ENCODE results near the gene NSUN4. TPM values are rescaled to one million over a fixed set of nuclear protein-coding genes. Genes with fewer than 3 reads are reported as not detected.
A peak's percentile ranks its signal among the peaks of the same experiment; 100 is the strongest.

NSUN4 gene
- total RNA-seq, 1 donor, result 17.4 TPM

DNA sequence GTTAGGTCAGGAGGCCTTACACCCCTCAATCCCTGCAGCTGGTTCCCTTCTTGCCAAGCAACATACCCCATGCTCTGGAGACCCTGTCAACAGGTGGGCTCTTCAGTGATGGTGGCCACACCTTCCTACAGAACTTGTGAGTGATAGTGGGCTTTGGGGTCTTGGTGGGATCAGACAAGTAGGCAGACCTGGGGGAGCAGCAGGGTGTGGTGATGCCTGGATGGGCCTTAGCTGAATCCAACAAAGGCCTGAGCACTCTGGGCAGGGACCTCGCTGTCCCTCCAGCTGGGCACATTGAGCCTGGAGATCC is 68.4 kb downstream of the NSUN4 start:
- TF ChIP-seq, protein P1, sequence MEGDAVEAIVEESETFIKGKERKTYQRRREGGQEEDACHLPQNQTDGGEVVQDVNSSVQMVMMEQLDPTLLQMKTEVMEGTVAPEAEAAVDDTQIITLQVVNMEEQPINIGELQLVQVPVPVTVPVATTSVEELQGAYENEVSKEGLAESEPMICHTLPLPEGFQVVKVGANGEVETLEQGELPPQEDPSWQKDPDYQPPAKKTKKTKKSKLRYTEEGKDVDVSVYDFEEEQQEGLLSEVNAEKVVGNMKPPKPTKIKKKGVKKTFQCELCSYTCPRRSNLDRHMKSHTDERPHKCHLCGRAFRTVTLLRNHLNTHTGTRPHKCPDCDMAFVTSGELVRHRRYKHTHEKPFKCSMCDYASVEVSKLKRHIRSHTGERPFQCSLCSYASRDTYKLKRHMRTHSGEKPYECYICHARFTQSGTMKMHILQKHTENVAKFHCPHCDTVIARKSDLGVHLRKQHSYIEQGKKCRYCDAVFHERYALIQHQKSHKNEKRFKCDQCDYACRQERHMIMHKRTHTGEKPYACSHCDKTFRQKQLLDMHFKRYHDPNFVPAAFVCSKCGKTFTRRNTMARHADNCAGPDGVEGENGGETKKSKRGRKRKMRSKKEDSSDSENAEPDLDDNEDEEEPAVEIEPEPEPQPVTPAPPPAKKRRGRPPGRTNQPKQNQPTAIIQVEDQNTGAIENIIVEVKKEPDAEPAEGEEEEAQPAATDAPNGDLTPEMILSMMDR (IDR thresholded peaks at IDR 0.05; ENCODE audit: extremely low read depth, low read depth, low read length), result no peak
- Histone ChIP-seq H3K4me3 (ENCODE audit: insufficient read depth, low read length) (no peak overlapping the region), H3K27me3 (ENCODE audit: insufficient read depth, low read length) (no peaks in the 10 kb centered on the region), H3K4me1 (ENCODE audit: insufficient read depth, low read length) (peaks cover 4% of the 10 kb centered on the region), H4K20me1 (ENCODE audit: insufficient read depth, low read length) (no peaks in the 10 kb centered on the region), H3K27ac (ENCODE audit: low read depth, low read length) (no peak overlapping the region), H3K79me2 (ENCODE audit: insufficient read depth, low read length) (no peaks in the 10 kb centered on the region), H2AFZ (ENCODE audit: low read length) (no peak overlapping the region), H3K9me3 (ENCODE audit: low read depth, low read length) (no peaks in the 10 kb centered on the region), H3K4me2 (ENCODE audit: insufficient read depth, low read length) (no peak overlapping the region), H3K36me3 (ENCODE audit: insufficient read depth, low read length) (no peaks in the 10 kb centered on the region)
- peak; percentile 48 for DNase-seq (ENCODE audit: insufficient read length, low spot score, missing footprints)

DNA sequence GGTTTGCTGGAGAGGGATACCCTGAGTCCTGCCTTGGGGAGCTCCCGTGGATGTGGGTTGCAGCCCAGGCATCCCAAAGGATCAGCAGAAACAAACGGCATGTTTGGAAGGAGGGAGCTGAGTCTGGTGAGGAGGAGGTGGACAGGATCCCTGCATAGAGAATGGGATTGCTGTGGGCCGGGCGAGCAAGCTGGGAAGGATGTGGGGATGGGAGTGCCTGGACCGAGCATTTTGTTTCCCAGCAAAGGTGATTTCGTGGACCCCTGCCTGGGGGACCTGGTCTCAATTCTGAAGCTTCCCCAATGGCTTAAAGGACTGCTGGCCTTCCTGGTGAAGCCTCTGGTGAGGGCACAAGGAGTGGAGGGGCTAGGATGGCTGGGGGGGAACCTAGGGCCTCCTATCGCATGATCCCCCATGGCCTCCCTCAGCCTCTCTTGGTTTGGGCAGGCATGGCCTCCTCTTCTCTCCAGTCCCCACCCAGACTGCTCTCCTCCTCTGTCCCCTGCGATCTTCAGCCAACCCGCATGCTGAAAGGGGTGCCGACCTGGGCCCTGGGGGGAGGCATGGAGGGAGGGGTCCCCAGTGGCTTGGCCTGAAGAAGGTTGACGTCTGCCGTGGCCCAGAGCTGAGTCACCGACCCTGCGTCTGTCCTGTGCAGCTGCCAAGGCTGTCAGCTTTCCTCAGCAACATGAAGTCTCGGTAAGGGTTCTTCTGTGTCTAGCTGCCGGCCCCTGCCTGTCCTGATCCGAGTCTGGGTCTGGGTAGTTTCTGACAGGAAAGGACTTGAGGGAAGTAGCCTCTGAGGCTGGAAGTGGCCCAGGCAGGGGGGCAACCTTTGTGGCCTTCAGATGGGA is 69.8 kb downstream of the NSUN4 start:
- Histone ChIP-seq H3K4me3 (ENCODE audit: insufficient read depth, low read length) (no peak overlapping the region), H3K36me3 (ENCODE audit: insufficient read depth, low read length) (no peaks in the 10 kb centered on the region), H3K9me3 (ENCODE audit: low read depth, low read length) (no peaks in the 10 kb centered on the region), H3K4me1 (ENCODE audit: insufficient read depth, low read length) (peaks cover 4% of the 10 kb centered on the region), H3K27me3 (ENCODE audit: insufficient read depth, low read length) (no peaks in the 10 kb centered on the region), H3K4me2 (ENCODE audit: insufficient read depth, low read length) (no peak overlapping the region), H4K20me1 (ENCODE audit: insufficient read depth, low read length) (no peaks in the 10 kb centered on the region), H2AFZ (ENCODE audit: low read length) (no peak overlapping the region), H3K27ac (ENCODE audit: low read depth, low read length) (no peak overlapping the region), H3K79me2 (ENCODE audit: insufficient read depth, low read length) (no peaks in the 10 kb centered on the region)
- peak; percentile 70 for DNase-seq (ENCODE audit: insufficient read length, low spot score, missing footprints)
- TF ChIP-seq, protein P1 (IDR thresholded peaks at IDR 0.05; ENCODE audit: extremely low read depth, low read depth, low read length), result no peak

DNA sequence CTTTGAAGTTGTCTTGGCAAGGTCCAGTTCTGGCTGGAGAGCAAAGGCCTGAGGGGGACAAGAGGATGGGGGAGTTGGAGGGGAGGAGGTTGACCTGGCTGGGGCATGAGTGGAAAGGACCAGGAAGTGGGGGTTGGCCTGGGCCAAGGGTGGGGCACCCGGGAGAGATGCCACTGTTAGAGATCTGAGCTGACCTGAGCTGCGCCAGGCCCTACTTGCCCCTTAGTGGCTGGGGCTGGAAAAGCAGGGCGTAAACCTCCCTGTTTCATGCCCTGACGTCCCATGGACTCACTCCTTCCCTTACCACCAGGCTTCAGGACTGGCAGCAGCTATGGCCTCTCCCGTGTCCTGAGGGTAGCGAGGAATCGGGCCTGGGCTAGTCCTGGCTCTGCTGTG is 70.4 kb downstream of the NSUN4 start:
- peaks cover 3% of the 10 kb centered on the region for H3K4me1 ChIP-seq (ENCODE audit: insufficient read depth, low read length)
- H3K27me3 ChIP-seq (ENCODE audit: insufficient read depth, low read length), result no peaks in the 10 kb centered on the region
- H4K20me1 ChIP-seq (ENCODE audit: insufficient read depth, low read length), result no peaks in the 10 kb centered on the region
- TF ChIP-seq, protein P1 (IDR thresholded peaks at IDR 0.05; ENCODE audit: extremely low read depth, low read depth, low read length), result no peak
- H3K79me2 ChIP-seq (ENCODE audit: insufficient read depth, low read length), result no peaks in the 10 kb centered on the region
- no peak overlapping the region for H2AFZ ChIP-seq (ENCODE audit: low read length)
- no peak overlapping the region for H3K4me3 ChIP-seq (ENCODE audit: insufficient read depth, low read length)
- H3K9me3 ChIP-seq (ENCODE audit: low read depth, low read length), result no peaks in the 10 kb centered on the region
- H3K27ac ChIP-seq (ENCODE audit: low read depth, low read length), result no peak overlapping the region
- no peaks in the 10 kb centered on the region for H3K36me3 ChIP-seq (ENCODE audit: insufficient read depth, low read length)
- no peak for DNase-seq (ENCODE audit: insufficient read length, low spot score, missing footprints)
- H3K4me2 ChIP-seq (ENCODE audit: insufficient read depth, low read length), result no peak overlapping the region

Other genes starting within 250 kb of the NSUN4 start
- 4.0 and 5.3 TPM in 2 replicates for gene PIK3R3, start 208.2 kb upstream of the NSUN4 start, total RNA-seq
- gene TSPAN1, start 165.7 kb upstream of the NSUN4 start, total RNA-seq, result 0.59 and 1.1 TPM in 2 replicates
- not detected in 2 replicates for gene P3R3URF, start 164.3 kb upstream of the NSUN4 start, total RNA-seq
- gene POMGNT1, start 142.4 kb upstream of the NSUN4 start, total RNA-seq, result 43.9 and 45.6 TPM in 2 replicates
- 4.1 and 4.3 TPM in 2 replicates for gene LURAP1, start 137.5 kb upstream of the NSUN4 start, total RNA-seq
- gene RAD54L, start 93.0 kb upstream of the NSUN4 start, total RNA-seq, result 0.59 and 1.4 TPM in 2 replicates
- 103 and 104 TPM in 2 replicates for gene LRRC41, start 37.2 kb upstream of the NSUN4 start, total RNA-seq
- gene UQCRH, start 37.1 kb upstream of the NSUN4 start, total RNA-seq, result 197 and 202 TPM in 2 replicates
- 2.4 and 4.0 TPM in 2 replicates for gene FAAH, start 53.5 kb downstream of the NSUN4 start, total RNA-seq
- not detected in 2 replicates for gene DMBX1, start 149.0 kb downstream of the NSUN4 start, total RNA-seq
- gene KNCN, start 210.8 kb downstream of the NSUN4 start, total RNA-seq, result not detected in 2 replicates

Measured in osteoblast (primary cell).